H1 (cell line): ENCODE data around the gene ITGB2. TPM values are rescaled to one million over a fixed set of nuclear protein-coding genes. Genes with fewer than 3 reads are reported as not detected.

ENCODE experiments used
- CTCF ChIP-seq, 3 experiments: IDR thresholded peaks; 1 replicate in 2 of 3; 2 replicates in 1 of 3; pipeline versions ENCODE4 v1.5.1 to v1.6.1; 2011; ENCODE audit warnings: low read length in 3 of 3, mild to moderate bottlenecking in 3 of 3, inconsistent platforms in 2 of 3, low read depth in 1 of 3, moderate library complexity in 1 of 3; ENCODE audit not compliant: insufficient read depth in 1 of 3; ENCODE audit errors: control extremely low read depth in 1 of 3
- NANOG ChIP-seq: IDR thresholded peaks from 2 replicates; pipeline ENCODE4 v1.6.1; 2011; ENCODE audit warnings: low read length, low read depth, mild to moderate bottlenecking, inconsistent platforms; ENCODE audit not compliant: insufficient read depth, poor library complexity, severe bottlenecking
- RFX5 ChIP-seq: IDR thresholded peaks from 2 replicates; pipeline ENCODE4 v1.6.1; 2011; ENCODE audit warnings: low read depth, low read length, improper control_type of control experiment, borderline replicate concordance
- polyA plus RNA-seq, 7 experiments: library from polyadenylated mRNA; depleted of rRNA in 3 of 7; stranded (reverse) in 5 of 7; unstranded in 2 of 7; fragments of >200 nt in 5 of 7; fragments of 200-250 nt in 2 of 7; gene quantifications; 1 replicate in 5 of 7; 2 replicates in 1 of 7; 4 replicates in 1 of 7; pipeline versions ENCODE4 v1.2.1 to v1.2.3, GENCODE V29; 2011 to 2013; ENCODE audit warnings: missing spikeins in 2 of 7, mixed read lengths in 2 of 7
- total RNA-seq: library from RNA; stranded (reverse); fragmentation: NEBNext Ultra II Directional; extraction: Animal tissue kit (Norgen Biotek cat#: 25700); gene quantifications from 2 replicates; pipeline ENCODE4 v1.2.1, GENCODE V29; 2021

ITGB2 gene
- total and polyA plus RNA-seq, 2 of the 8 experiments (the other 6 are each of a cell fraction or from before 2014, with no cell fraction given): 0.24 to 0.63 TPM

GRCh38 chr21:44869781-44870747 lies 50.6 kb downstream of the ITGB2 start (continued):
- TF ChIP-seq CTCF (IDR thresholded peaks at IDR 0.05; ENCODE audit: control extremely low read depth in 1 of 3, insufficient read depth in 1 of 3, low read depth in 1 of 3, low read length in 3 of 3): no peak
- TF ChIP-seq NANOG: no peak
- TF ChIP-seq RFX5: no peak
- TF ChIP-seq, all 59 proteins: peak for 0
